CD4-positive, alpha-beta T cell (primary cell): Measurements from ENCODE around the gene DTNB. TPM values are rescaled to one million over a fixed set of nuclear protein-coding genes. Genes with fewer than 3 reads are reported as not detected.

Experiments
- ATAC-seq: fragments of 200-7000 bp; cut with Tn5 transposase; one replicate; pipeline ENCODE4 v1.10.0; 2022; ENCODE audit warnings: mild to moderate bottlenecking; ENCODE audit not compliant: poor library complexity
- CTCF ChIA-PET: fragments of 350-600 bp; sonication (Branson Sonifier 250); formaldehyde crosslinking; loops from one replicate; lab custom pipeline; 2021; ENCODE audit warnings: antibody characterized with exemption, inconsistent platforms; lab: Charles Lee
- POLR2A ChIA-PET: fragments of 350-600 bp; sonication (Branson Sonifier 250); formaldehyde crosslinking; loops from one replicate; lab custom pipeline; 2021; ENCODE audit warnings: antibody characterized with exemption, inconsistent platforms; lab: Charles Lee
- DNase-seq, 14 experiments: peaks; one replicate each; pipeline ENCODE4 v3.0.0-alpha.2; 2013 to 2020; ENCODE audit warnings: mixed read lengths in 2 of 14
- H3K27ac ChIP-seq, 2 donors: one replicate each; pipeline versions ENCODE4 v1.5.1 to v1.7.0; 2013; ENCODE audit warnings: low read length in 2 of 2, low read depth in 1 of 2, mild to moderate bottlenecking in 1 of 2
- H3K27me3 ChIP-seq, 2 experiments: 1 replicate in 1 of 2; 2 replicates in 1 of 2; pipeline versions ENCODE4 v1.6.1 to v1.7.0; 2013; ENCODE audit warnings: low read length in 2 of 2, control low read depth in 1 of 2, mild to moderate bottlenecking in 1 of 2, moderate library complexity in 1 of 2; ENCODE audit not compliant: insufficient read depth in 2 of 2, control insufficient read depth in 1 of 2
- H3K36me3 ChIP-seq: one replicate; pipeline ENCODE4 v1.6.1; 2013; ENCODE audit warnings: low read length, control low read depth; ENCODE audit not compliant: insufficient read depth
- H3K4me1 ChIP-seq: one replicate; pipeline ENCODE4 v1.6.1; 2013; ENCODE audit warnings: low read length, control low read depth; ENCODE audit not compliant: insufficient read depth
- H3K4me3 ChIP-seq: one replicate; pipeline ENCODE4 v1.5.1; 2013; ENCODE audit warnings: mild to moderate bottlenecking, low read length, moderate library complexity
- H3K9me3 ChIP-seq, 2 experiments: 1 replicate in 1 of 2; 2 replicates in 1 of 2; pipeline versions ENCODE4 v1.6.1 to v1.7.0; 2013; ENCODE audit warnings: low read length in 2 of 2, mild to moderate bottlenecking in 2 of 2, control low read depth in 1 of 2, moderate library complexity in 1 of 2; ENCODE audit not compliant: control insufficient read depth in 1 of 2, insufficient read depth in 1 of 2
- H3K27ac Mint-ChIP-seq: one replicate; pipeline ENCODE4 v1.8.0; 2020; ENCODE audit warnings: mixed read lengths
- H3K27me3 Mint-ChIP-seq: one replicate; pipeline ENCODE4 v1.8.0; 2021; ENCODE audit warnings: mixed read lengths
- H3K36me3 Mint-ChIP-seq: one replicate; pipeline ENCODE4 v1.8.0; 2021; ENCODE audit warnings: low read depth, mixed read lengths
- H3K4me1 Mint-ChIP-seq: one replicate; pipeline ENCODE4 v1.8.0; 2021; ENCODE audit warnings: low read depth, mixed read lengths
- H3K4me3 Mint-ChIP-seq: one replicate; pipeline ENCODE4 v1.8.0; 2020; ENCODE audit warnings: mild to moderate bottlenecking, mixed read lengths
- H3K9me3 Mint-ChIP-seq: one replicate; pipeline ENCODE4 v1.8.0; 2020; ENCODE audit warnings: mixed read lengths
- CTCF ChIP-seq: fragments of 200-600 bp; IDR thresholded peaks from one replicate; pipeline ENCODE4 v1.8.0; 2022; ENCODE audit warnings: antibody characterized with exemption, mild to moderate bottlenecking
- intact Hi-C, 2 experiments: fragments of 100-400 bp; cut with DNase I in 1 of 2; cut with micrococcal nuclease in 1 of 2; formaldehyde crosslinking; loops; one replicate each; pipeline versions ENCODE4 v1.15.1 to v1.9.0; 2023 to 2025; cut with DNase I, micrococcal nuclease
- total RNA-seq, 174 experiments: library from RNA in 2 of 174; stranded (reverse) in 2 of 174; gene quantifications; one replicate each; pipeline ENCODE4 v1.2.3 and lab custom pipeline; 2021 to 2026

The DTNB gene
- total RNA-seq, 2 experiments from 2014 or later = 30.1 to 33.6 TPM

- ATAC-seq (no peak), DNase-seq (no peak)
- no peak overlapping the region for H3K4me3 Mint-ChIP-seq
- no peak overlapping the region for H3K4me3 ChIP-seq
- H3K36me3 ChIP-seq = peaks cover 3% of the 10 kb centered on the region
- no peak overlapping the region for H3K27ac Mint-ChIP-seq
- intact Hi-C loops = no loop called here
- no peaks in the 10 kb centered on the region for H3K27me3 Mint-ChIP-seq
- CTCF ChIA-PET = no interaction called here
- no peaks in the 10 kb centered on the region for H3K4me1 ChIP-seq
- no peaks in the 10 kb centered on the region for H3K4me1 Mint-ChIP-seq
- no peaks in the 10 kb centered on the region for H3K9me3 ChIP-seq
- no peaks in the 10 kb centered on the region for H3K9me3 Mint-ChIP-seq
- no peak overlapping the region for H3K27ac ChIP-seq
- no peaks in the 10 kb centered on the region for H3K27me3 ChIP-seq
- no peak for TF ChIP-seq CTCF
- POLR2A ChIA-PET = no interaction called here
- H3K36me3 Mint-ChIP-seq = peaks cover 49% of the 10 kb centered on the region
These were observed 100.7 kb downstream of the DTNB start for GRCh38 chr2:25572638-25573037.

- H3K9me3 Mint-ChIP-seq = no peaks in the 10 kb centered on the region
- TF ChIP-seq CTCF = no peak
- Histone ChIP-seq H3K4me1 (no peaks in the 10 kb centered on the region), H3K4me3 (no peak overlapping the region), H3K27me3 (no peaks in the 10 kb centered on the region), H3K27ac (no peak overlapping the region), H3K36me3 (no peaks in the 10 kb centered on the region), H3K9me3 (no peaks in the 10 kb centered on the region)
- ATAC-seq (no peak), DNase-seq (no peak)
- H3K27me3 Mint-ChIP-seq = no peaks in the 10 kb centered on the region
- intact Hi-C loops = no loop called here
- POLR2A ChIA-PET = no interaction called here
- H3K4me3 Mint-ChIP-seq = no peak overlapping the region
- no peaks in the 10 kb centered on the region for H3K4me1 Mint-ChIP-seq
- CTCF ChIA-PET = interaction anchor here (1.1 kb wide), 1 partner anchor 40 kb away, joined by 4 read pairs; no protein-coding TSS in a partner anchor
- H3K36me3 Mint-ChIP-seq = peaks cover 37% of the 10 kb centered on the region
- no peak overlapping the region for H3K27ac Mint-ChIP-seq
These were observed 103.1 kb downstream of the DTNB start for GRCh38 chr2:25570161-25570845.

- no peaks in the 10 kb centered on the region for H3K4me1 Mint-ChIP-seq
- no peaks in the 10 kb centered on the region for H3K27me3 ChIP-seq
- intact Hi-C loops = no loop called here
- no peak overlapping the region for H3K4me3 Mint-ChIP-seq
- DNase-seq = peak in 4 of 14 experiments; percentile 10 to 45 (median 38)
- no peaks in the 10 kb centered on the region for H3K9me3 Mint-ChIP-seq
- H3K36me3 Mint-ChIP-seq = peaks cover 17% of the 10 kb centered on the region
- H3K9me3 ChIP-seq = no peaks in the 10 kb centered on the region
- no peak overlapping the region for H3K27ac ChIP-seq
- no peak for ATAC-seq
- no peaks in the 10 kb centered on the region for H3K4me1 ChIP-seq
- TF ChIP-seq CTCF = no peak
- no peaks in the 10 kb centered on the region for H3K27me3 Mint-ChIP-seq
- CTCF ChIA-PET = no interaction called here
- H3K36me3 ChIP-seq = no peaks in the 10 kb centered on the region
- POLR2A ChIA-PET = no interaction called here
- H3K27ac Mint-ChIP-seq = no peak overlapping the region
- H3K4me3 ChIP-seq = no peak overlapping the region
These were observed 106.0 kb downstream of the DTNB start for GRCh38 chr2:25567406-25567805.
